Activated CD4-positive, alpha-beta T cell treated with anti-CD3 and anti-CD28 coated beads, Interleukin-2, amount 10 ng/mL, durations not matched to agents 7 days and 5 days (primary cell): ENCODE results near the gene NAA50. TPM values are rescaled to one million over a fixed set of nuclear protein-coding genes. Genes with fewer than 3 reads are reported as not detected.

Experiments
- CTCF ChIA-PET: fragments of 350-600 bp; sonication (Branson Sonifier 250); formaldehyde crosslinking; loops from one replicate; lab custom pipeline; 2021; ENCODE audit warnings: antibody characterized with exemption; lab: Charles Lee
- POLR2A ChIA-PET: fragments of 350-600 bp; sonication (Branson Sonifier 250); formaldehyde crosslinking; loops from one replicate; lab custom pipeline; 2021; ENCODE audit warnings: antibody characterized with exemption; lab: Charles Lee
- DNase-seq: peaks from one replicate; pipeline ENCODE4 v3.0.0-alpha.2; 2020
- H3K27ac Mint-ChIP-seq: one replicate; pipeline ENCODE4 v1.8.0; 2021; ENCODE audit warnings: mild to moderate bottlenecking, moderate library complexity, mixed read lengths
- H3K27me3 Mint-ChIP-seq: one replicate; pipeline ENCODE4 v1.8.0; 2021; ENCODE audit warnings: mixed read lengths
- H3K36me3 Mint-ChIP-seq: one replicate; pipeline ENCODE4 v1.8.0; 2021; ENCODE audit warnings: low read depth, mixed read lengths
- H3K4me1 Mint-ChIP-seq: one replicate; pipeline ENCODE4 v1.8.0; 2021; ENCODE audit warnings: mixed read lengths
- H3K4me3 Mint-ChIP-seq: one replicate; pipeline ENCODE4 v1.8.0; 2021; ENCODE audit warnings: mild to moderate bottlenecking, moderate library complexity, mixed read lengths
- H3K9me3 Mint-ChIP-seq: one replicate; pipeline ENCODE4 v1.8.0; 2021; ENCODE audit warnings: mixed read lengths
- total RNA-seq, 2 experiments: library from RNA; stranded (reverse); gene quantifications; one replicate each; pipeline ENCODE4 v1.2.3, GENCODE V29; 2021

Gene NAA50
- total RNA-seq, 2 experiments from 2014 or later = 91.4 to 95.2 TPM

DNA sequence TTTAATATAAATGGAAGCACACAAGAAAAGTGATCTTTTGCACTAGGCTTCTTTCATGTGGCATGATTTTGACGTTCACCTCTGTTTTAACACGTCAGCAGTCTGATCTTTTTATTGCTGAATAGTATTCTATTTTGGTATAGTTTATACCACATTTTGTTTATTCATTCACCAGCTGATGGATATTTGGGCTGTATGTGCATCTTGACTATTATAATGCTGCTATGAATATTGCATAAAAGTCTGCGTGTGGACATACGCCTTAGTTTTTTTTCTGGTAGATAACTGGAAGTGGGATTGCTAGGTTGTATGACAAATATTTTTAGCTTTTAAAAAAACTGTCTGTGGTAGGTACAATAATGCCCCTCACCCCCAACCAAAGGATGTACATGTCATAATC, 14.4 kb downstream of the NAA50 start:
- Mint-ChIP-seq H3K36me3 (peaks cover 6% of the 10 kb centered on the region), H3K27me3 (no peaks in the 10 kb centered on the region), H3K4me1 (peaks cover 35% of the 10 kb centered on the region), H3K27ac (peak overlapping the region; percentile 12), H3K4me3 (no peak overlapping the region), H3K9me3 (no peaks in the 10 kb centered on the region)
- DNase-seq = no peak
- POLR2A ChIA-PET = no interaction called here
- CTCF ChIA-PET = no interaction called here

DNA sequence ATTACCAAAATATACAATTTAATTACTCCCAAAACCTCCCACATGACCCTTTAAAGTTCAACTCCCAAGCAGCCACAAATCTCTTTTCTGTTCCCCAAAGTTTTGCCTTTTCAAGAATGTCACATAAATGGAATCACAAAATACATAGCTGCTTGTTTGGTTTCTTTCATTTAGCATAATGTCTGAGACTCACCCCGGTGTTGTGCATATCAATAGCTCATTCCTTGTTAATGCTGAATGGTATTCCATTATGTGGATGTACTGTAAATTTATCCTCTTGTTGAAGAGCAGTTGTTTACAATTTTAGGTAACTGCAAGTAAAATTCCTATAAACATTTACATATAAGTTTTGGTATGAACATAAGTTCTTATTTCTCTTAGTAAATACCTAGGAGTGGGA, 15.5 kb downstream of the NAA50 start:
- DNase-seq = no peak
- POLR2A ChIA-PET = no interaction called here
- H3K4me1 Mint-ChIP-seq = peaks cover 27% of the 10 kb centered on the region

DNA sequence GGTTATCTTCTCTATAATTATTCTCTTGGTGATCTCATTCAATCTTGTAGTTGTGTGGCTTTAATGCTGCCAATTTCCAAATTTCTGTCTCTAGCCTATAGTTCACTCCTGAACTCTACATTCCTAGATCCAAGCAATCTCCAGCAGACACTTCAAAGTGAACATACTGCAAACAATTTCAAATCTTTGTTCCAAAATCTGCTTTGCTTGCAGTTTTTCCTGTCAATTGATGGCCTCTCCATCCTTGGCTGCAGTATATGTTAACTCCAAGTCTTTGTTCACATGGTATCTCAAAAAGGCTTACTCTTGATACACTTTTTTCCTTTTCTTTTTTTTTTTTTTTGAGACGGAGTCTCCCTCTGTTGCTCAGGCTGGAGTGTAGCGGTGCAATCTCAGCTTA, 17.4 kb downstream of the NAA50 start:
- CTCF ChIA-PET = interaction anchor here (1.5 kb wide), 1 partner anchor 17 kb away, joined by 6 read pairs; the partner anchor contains the start of genes ATP6V1A and NAA50
- H3K4me3 Mint-ChIP-seq = no peak overlapping the region
- H3K4me1 Mint-ChIP-seq = peaks cover 25% of the 10 kb centered on the region
- no peaks in the 10 kb centered on the region for H3K9me3 Mint-ChIP-seq
- POLR2A ChIA-PET = no interaction called here
- peaks cover 12% of the 10 kb centered on the region for H3K36me3 Mint-ChIP-seq
- H3K27me3 Mint-ChIP-seq = no peaks in the 10 kb centered on the region
- DNase-seq = no peak
- H3K27ac Mint-ChIP-seq = no peak overlapping the region

More for the DNA sequence above, 15.5 kb downstream of the NAA50 start:
- Mint-ChIP-seq H3K27ac (no peak overlapping the region), H3K9me3 (no peaks in the 10 kb centered on the region), H3K27me3 (no peaks in the 10 kb centered on the region), H3K36me3 (peaks cover 6% of the 10 kb centered on the region), H3K4me3 (no peak overlapping the region)
- CTCF ChIA-PET = no interaction called here

DNA sequence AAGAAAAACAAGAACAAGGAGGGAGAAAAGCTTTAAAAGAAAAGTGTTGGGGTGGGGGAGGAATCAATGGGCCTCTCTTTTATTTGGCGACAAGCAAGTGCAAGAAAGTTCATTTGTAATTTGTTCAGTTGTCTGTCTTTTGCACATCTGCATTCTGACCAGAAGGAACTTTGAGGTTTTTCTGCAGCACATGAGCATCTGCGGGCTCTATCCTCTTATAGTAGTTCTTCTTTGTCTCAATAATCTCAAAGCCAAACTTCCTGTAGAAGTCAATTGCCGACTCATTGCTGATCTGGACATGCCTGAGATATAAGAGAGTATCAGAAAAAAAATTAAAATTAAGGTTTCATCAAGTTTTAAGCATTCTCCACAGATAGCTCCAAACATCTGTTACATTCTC, 24.4 kb downstream of the NAA50 start:
- peaks cover 22% of the 10 kb centered on the region for H3K4me1 Mint-ChIP-seq
- H3K4me3 Mint-ChIP-seq = no peak overlapping the region
- ChIA-PET CTCF (no interaction called here), POLR2A (no interaction called here)
- no peaks in the 10 kb centered on the region for H3K27me3 Mint-ChIP-seq
- no peaks in the 10 kb centered on the region for H3K9me3 Mint-ChIP-seq
- peak overlapping the region; percentile 38 for H3K27ac Mint-ChIP-seq
- no peak for DNase-seq
- peaks cover 35% of the 10 kb centered on the region for H3K36me3 Mint-ChIP-seq

DNA sequence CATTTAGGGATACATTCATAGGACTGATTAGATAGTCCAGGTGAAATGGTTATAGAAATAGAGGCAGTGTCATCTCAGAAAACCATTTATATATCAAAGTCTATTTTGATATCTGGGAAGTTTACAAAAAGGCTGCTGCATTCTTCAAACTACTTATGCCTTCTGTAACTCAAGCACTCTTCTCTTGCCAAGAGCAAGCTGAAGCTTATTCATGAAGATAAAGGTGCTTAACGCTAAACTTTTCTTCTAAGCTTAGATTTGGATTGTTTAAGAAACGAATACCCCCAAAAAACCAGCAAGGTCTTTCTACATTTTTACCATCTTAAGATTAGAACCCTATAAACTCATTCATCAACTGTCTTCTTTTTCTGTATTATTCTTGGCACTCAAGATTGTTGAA, 26.3 kb downstream of the NAA50 start:
- H3K4me1 Mint-ChIP-seq = peaks cover 20% of the 10 kb centered on the region
- H3K9me3 Mint-ChIP-seq = no peaks in the 10 kb centered on the region
- CTCF ChIA-PET = no interaction called here
- POLR2A ChIA-PET = no interaction called here
- no peaks in the 10 kb centered on the region for H3K27me3 Mint-ChIP-seq
- H3K4me3 Mint-ChIP-seq = no peak overlapping the region
- DNase-seq = no peak
- H3K27ac Mint-ChIP-seq = no peak overlapping the region
- H3K36me3 Mint-ChIP-seq = peaks cover 37% of the 10 kb centered on the region

DNA sequence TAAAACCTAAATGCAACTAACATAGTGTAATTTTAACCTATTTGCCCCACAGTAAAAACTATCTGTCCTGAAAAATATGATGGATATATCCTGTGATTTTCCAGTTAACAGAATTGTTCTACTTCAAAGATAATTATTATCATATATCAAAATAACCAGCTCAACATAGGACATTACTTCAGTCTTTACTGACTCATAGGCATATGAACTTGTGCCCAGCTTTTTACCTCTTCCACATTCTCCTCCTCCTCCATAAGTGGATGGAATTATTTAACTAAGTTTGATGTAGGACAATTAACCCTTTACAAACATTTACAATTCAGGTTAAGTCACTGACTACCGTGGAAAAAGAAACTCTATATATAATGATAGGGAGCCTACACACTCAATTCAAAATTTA, 26.8 kb downstream of the NAA50 start:
- ChIA-PET POLR2A (no interaction called here), CTCF (no interaction called here)
- H3K27me3 Mint-ChIP-seq = no peaks in the 10 kb centered on the region
- no peak overlapping the region for H3K27ac Mint-ChIP-seq
- H3K36me3 Mint-ChIP-seq = peaks cover 36% of the 10 kb centered on the region
- no peak for DNase-seq
- H3K9me3 Mint-ChIP-seq = no peaks in the 10 kb centered on the region
- H3K4me1 Mint-ChIP-seq = peaks cover 20% of the 10 kb centered on the region
- no peak overlapping the region for H3K4me3 Mint-ChIP-seq

GRCh38 chr3:113717818-113718217, 28.2 kb downstream of the NAA50 start:
- Mint-ChIP-seq H3K27ac (no peak overlapping the region), H3K27me3 (no peaks in the 10 kb centered on the region), H3K9me3 (no peaks in the 10 kb centered on the region), H3K4me1 (peaks cover 14% of the 10 kb centered on the region), H3K4me3 (no peak overlapping the region), H3K36me3 (peaks cover 33% of the 10 kb centered on the region)
- POLR2A ChIA-PET = no interaction called here
- no peak for DNase-seq
- CTCF ChIA-PET = no interaction called here

DNA sequence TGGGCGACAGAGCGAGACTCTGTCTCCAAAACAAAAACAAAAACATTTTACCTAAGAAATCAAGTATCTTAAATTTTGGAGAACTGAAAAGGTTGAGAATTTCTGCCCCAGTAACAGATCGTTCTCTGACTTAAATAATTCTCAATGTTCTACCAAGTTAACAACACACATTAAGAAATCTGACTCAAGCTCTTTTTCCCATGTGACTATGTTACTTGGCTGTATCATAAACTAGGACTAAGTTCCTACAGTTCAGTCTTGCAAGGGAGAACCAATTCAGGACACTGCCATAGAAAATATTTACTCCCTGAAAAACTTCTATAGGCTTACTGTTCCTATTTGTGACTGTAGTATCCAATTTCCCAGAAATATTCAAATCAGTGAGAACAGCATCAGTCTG, 28.7 kb downstream of the NAA50 start:
- Mint-ChIP-seq H3K27ac (no peak overlapping the region), H3K4me3 (no peak overlapping the region), H3K36me3 (peaks cover 30% of the 10 kb centered on the region), H3K9me3 (no peaks in the 10 kb centered on the region), H3K27me3 (peaks cover 2% of the 10 kb centered on the region), H3K4me1 (peaks cover 11% of the 10 kb centered on the region)
- CTCF ChIA-PET = interaction anchor here (0.5 kb wide), 1 partner anchor 145 kb away, joined by 3 read pairs; no protein-coding TSS in a partner anchor
- DNase-seq = no peak
- POLR2A ChIA-PET = no interaction called here

- peaks cover 1% of the 10 kb centered on the region for H3K4me1 Mint-ChIP-seq
- ChIA-PET CTCF (interaction anchor here (1.1 to 1.7 kb wide), 2 partner anchors 16 to 96 kb away, joined by 3 read pairs; no protein-coding TSS in a partner anchor), POLR2A (no interaction called here)
- H3K36me3 Mint-ChIP-seq = peaks cover 17% of the 10 kb centered on the region
- H3K27me3 Mint-ChIP-seq = peaks cover 12% of the 10 kb centered on the region
- H3K27ac Mint-ChIP-seq = no peak overlapping the region
- H3K4me3 Mint-ChIP-seq = no peak overlapping the region
- DNase-seq = no peak
- H3K9me3 Mint-ChIP-seq = no peaks in the 10 kb centered on the region
Observed at GRCh38 chr3:113714702-113715101, 31.3 kb downstream of the NAA50 start.

DNA sequence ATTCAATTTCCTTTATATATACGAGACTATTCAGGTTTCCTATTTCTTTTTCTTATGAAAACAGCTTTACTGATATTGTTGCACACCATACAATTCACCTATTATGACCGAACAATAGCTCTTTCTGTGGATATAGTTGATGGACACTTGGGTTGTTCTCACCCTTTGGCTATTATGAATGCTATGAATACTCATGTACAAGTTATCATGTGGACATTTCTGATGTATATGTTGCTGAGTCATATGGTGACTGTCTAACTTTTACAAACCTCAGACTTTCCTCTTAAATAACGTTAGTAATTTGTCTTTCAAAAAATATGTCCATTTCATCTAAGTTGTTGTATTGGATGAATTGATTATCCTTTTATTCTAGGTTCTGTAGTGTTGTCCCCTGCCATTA, 33.9 kb downstream of the NAA50 start:
- Mint-ChIP-seq H3K36me3 (peaks cover 7% of the 10 kb centered on the region), H3K4me1 (peaks cover 1% of the 10 kb centered on the region), H3K4me3 (no peak overlapping the region), H3K9me3 (no peaks in the 10 kb centered on the region), H3K27ac (no peak overlapping the region), H3K27me3 (peaks cover 19% of the 10 kb centered on the region)
- ChIA-PET POLR2A (interaction anchor here (0.6 kb wide), 1 partner anchor 33 kb away, joined by 11 read pairs; no protein-coding TSS in a partner anchor), CTCF (interaction anchor here (0.7 to 1.6 kb wide), 3 partner anchors 13 to 91 kb away, joined by 3 to 6 read pairs (median 3); no protein-coding TSS in a partner anchor)
- DNase-seq = no peak

DNA sequence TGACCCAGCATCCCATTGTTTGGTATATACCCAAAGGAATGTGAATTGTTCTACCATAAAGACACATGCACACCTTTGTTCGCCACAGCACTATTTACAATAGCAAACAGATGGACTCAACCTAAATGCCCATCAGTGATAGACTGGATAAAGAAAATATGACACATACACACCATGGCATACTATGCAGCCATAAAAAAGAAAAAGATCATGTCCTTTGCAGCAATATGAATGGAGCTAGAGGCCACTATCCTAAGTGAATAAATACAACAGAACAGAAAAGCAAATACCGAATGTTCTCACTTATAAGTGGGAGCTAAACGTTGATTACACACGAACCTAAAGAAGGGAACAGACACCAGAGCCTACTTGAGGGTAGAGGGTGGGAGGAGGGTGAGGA, 38.2 kb downstream of the NAA50 start:
- CTCF ChIA-PET = interaction anchor here (1.7 kb wide), 1 partner anchor 9 kb away, joined by 6 read pairs; no protein-coding TSS in a partner anchor
- H3K27ac Mint-ChIP-seq = no peak overlapping the region

GRCh38 chr3:113698956-113699355, 47.1 kb downstream of the NAA50 start:
- Mint-ChIP-seq H3K4me3 (peak overlapping the region; percentile 43), H3K27me3 (no peaks in the 10 kb centered on the region), H3K27ac (peak overlapping the region; percentile 44), H3K4me1 (peaks cover 15% of the 10 kb centered on the region), H3K9me3 (no peaks in the 10 kb centered on the region), H3K36me3 (peaks cover 1% of the 10 kb centered on the region)
- POLR2A ChIA-PET = no interaction called here
- DNase-seq = peak; percentile 12
- CTCF ChIA-PET = interaction anchor here (0.6 to 1.8 kb wide), 4 partner anchors 10 to 16 kb away, joined by 3 to 6 read pairs (median 4); no protein-coding TSS in a partner anchor

More for the DNA sequence above, 38.2 kb downstream of the NAA50 start:
- Mint-ChIP-seq H3K36me3 (no peaks in the 10 kb centered on the region), H3K9me3 (no peaks in the 10 kb centered on the region), H3K4me3 (no peak overlapping the region), H3K27me3 (peaks cover 25% of the 10 kb centered on the region), H3K4me1 (no peaks in the 10 kb centered on the region)
- no peak for DNase-seq
- POLR2A ChIA-PET = no interaction called here

DNA sequence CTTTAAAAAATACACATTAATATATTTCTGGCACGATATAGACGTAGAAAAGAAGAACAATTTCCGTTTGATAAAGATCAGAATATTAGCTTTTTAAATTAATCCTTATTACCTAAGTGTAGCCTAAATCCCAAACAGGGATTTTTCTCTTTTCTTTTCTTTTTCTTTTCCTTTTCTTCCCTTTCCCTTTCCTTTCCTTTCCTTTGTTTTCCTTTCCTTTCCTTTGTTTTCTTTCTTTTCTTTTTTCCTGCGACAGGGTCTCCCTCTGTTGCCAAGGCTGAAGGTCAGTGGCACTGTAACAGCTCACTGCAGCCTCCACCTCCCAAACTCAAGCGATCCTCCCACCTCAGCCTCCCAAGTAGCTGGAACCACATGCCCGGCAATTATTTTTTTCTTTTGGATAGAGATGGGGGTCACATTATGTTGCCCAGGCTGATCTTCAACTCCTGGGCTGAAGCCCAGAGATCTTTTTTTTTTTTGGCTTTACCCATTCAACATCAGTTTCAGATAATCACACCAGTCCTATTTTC, 47.8 kb downstream of the NAA50 start:
- ChIA-PET CTCF (interaction anchor here (0.8 to 1.8 kb wide), 2 partner anchors 10 to 37 kb away, joined by 3 to 6 read pairs; no protein-coding TSS in a partner anchor), POLR2A (no interaction called here)
- no peak for DNase-seq
- no peak overlapping the region for H3K4me3 Mint-ChIP-seq
- H3K9me3 Mint-ChIP-seq = no peaks in the 10 kb centered on the region
- no peaks in the 10 kb centered on the region for H3K27me3 Mint-ChIP-seq
- no peak overlapping the region for H3K27ac Mint-ChIP-seq
- H3K36me3 Mint-ChIP-seq = peaks cover 1% of the 10 kb centered on the region
- H3K4me1 Mint-ChIP-seq = peaks cover 21% of the 10 kb centered on the region
